Fibroblast of upper back skin (primary cell): ENCODE data around the gene RGS8.
"Not testable (repeated sequence)": the region's sequence is repeated elsewhere in the genome, so short reads cannot be mapped to it uniquely, and the experiment has no call there.

Experiments
- DNase-seq: peaks from one replicate; pipeline ENCODE4 v3.0.0-alpha.2; 2013

The RGS8 gene

GRCh38 chr1:182700351-182700709, 15.9 kb upstream of the RGS8 start:
- DNase-seq, result no peak

DNA sequence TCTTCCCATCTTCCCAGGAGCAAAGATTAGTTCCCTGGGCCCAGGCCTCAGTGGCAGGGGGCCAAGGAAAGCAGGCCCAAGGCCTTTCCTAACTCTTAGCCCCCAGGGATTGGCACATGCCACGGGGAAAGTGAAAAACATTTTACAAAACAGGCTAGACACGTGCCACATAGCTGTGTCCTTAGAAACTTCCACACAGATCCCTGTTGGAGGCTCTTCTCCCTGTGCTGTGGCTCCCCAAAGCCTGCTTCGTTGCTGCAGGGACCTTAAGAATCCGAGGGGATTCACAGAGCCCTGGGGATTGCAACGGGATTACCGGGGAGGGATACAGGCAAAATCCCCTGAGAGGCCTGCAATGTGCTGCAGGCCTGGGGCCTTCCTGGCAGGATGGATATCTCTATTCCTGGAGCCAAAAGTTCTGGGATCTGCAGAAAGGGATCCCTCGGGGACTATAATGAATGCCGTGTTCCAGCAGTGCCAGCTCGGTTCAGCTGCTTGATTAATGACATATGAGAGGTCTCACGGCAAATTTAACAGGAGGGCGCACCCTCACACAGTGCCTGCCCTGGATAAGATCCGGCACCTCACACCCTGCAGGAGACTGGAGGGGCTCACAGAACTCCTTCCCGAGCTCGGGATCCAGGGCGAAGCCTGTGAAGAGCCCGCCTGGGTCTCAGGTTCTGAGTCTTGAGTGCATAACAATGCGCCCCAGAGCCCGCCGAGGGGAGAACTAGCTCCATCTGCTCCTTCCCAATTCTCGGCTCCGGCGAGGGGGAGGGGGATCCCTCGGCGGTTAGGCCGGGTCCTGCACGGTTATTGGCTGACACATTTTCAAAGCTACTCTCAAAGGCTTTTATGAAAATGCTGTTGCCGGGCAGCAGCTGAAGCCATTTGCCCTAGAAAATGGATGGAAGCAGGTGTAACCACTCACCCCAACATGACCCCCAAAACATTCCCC, 15.3 kb upstream of the RGS8 start:
- DNase-seq, result peak; percentile 14

DNA sequence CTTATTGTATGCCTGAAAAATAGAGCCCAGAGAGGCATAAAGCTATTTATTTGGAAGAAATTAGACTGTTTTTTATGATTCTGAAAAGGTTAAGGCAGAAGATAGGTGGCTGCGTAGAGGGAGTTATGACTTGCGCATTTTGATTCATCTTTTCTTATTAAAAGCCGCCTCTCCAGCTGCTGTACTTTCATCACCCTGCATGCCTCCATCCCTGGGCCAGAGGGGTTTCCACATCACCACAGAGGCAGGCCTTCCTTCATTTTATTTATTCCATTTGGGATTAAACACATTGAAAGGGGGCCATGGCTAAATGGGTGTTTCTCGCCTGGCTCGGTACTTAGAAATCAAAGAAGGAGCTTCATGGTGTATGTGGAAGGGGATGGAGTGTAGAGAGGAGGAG, 14.6 kb upstream of the RGS8 start:
- no peak for DNase-seq

DNA sequence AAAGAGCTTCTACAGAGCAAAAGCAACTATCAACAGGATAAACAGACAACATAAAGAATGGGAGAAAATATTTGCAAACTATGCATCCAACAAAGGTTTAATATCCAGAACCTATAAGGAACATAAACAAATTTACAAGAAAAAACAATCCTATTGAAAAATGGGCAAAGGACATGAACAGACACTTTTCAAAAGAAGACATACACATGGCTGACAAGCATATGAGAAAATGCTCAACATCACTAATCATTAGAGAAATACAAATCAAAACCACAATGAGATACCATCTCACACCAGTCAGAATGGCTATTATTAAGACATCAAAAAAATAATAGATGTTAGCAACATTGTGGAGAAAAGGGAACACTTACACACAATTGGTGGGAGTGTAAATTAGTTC, 8.8 kb upstream of the RGS8 start:
- DNase-seq, result not testable (repeated sequence)

DNA sequence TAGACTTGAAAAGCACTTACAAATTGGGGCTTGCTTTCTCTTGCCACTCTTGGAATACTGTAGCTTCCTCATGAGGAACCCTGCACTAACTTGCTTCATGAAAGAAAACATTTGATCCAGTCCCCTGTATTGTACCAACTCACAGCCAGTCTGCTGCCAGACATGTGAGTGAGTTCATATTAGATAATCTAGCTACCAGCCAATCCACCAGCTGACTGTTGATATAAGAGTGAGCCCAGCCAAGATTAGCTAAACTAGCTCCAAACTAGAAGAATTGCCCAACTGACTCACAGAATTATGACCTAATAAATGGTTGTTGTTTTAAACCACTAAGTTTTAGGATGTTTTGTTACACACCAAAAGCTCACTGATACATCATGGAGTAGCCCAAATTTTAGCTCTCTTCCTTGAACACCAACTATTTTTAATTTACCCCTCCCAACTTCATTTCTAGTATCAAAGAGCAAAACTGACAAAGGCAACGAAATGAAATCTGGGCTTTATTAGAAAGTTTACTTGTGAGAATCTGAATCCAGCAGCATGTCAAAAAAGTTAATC, 6.6 kb upstream of the RGS8 start:
- DNase-seq, result no peak

GRCh38 chr1:182688436-182689205, 4.2 kb upstream of the RGS8 start:
- no peak for DNase-seq

- DNase-seq, result no peak
These were observed 3.0 kb upstream of the RGS8 start for GRCh38 chr1:182687361-182687760.

DNA sequence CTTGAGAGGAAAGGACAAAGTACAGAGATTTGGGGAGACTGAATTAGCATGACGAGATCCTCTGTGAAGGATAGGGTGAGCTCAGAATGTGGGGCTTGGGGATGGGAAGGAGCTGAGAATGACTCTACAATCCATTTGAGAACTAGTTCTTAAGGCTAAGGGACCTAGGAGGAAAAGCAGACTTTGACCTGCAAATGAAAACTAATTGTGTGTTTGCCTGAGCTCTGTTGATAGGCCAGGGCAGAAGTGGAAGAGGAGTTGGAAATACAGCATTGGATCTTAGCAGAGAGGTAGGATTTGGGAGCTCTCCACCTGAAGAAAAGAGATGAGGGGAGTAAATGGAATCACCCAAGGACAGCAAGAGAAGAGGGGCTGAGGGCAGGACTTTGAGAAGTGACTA, 2.1 kb upstream of the RGS8 start:
- DNase-seq, result no peak

DNA sequence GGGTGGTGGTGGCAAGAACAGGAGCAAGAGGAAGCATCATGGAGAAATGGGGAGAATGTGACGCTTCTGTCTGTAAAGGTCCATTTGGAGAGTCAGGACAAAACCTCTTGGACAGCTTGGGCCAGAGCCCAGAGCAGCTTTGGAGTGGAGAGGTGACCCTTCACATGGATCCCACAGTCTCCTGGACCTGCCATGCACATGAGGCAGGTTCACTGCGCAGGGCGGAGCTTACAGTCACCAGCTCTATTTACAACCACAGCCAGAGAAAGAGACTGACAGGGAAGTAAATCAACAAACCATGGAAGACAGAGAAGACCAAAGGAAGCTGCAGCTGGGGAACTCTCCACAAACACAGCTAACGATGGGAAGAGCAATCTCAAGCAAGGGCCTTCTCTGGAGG, 828 bp upstream of the RGS8 start:
- DNase-seq, result no peak

- DNase-seq, result no peak
These were observed 1.4 kb downstream of the RGS8 start for GRCh38 chr1:182682898-182683501.

DNA sequence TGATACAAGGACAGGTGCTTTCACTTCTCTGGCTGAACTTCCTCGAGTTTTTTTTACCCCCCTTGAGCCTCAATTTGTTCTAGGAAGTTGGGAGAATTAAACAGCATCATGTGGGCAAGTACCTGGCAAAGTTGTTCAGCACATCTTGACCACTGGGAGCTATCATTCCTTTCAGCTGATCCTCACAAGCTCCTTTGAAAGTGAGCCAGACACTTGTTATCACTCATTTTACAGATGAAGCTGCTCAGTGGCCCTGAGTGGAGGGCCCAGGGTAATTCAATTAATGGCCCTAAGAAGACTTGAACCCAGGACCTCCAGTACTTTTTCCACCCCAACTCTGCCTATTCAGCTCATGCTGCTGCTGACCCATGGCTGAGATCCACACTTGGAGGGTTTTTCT, 2.0 kb downstream of the RGS8 start:
- DNase-seq, result no peak

DNA sequence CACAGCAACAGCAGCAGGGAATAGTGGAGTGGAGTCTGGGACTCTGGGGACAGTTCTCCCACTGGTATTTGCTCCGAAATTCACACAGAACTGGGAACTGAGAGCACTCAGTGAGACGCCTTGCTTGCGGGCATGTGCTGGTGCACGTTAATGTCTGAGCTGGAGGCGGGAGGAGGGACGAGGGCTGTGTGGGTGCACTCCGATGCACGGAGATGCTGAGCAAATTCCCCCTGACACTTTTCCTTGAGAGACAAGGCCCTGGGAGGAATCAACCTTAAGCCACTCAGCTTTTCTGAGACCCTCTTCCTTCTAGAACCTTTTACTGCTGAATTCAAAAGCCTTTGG, 2.8 kb downstream of the RGS8 start:
- DNase-seq, result no peak

DNA sequence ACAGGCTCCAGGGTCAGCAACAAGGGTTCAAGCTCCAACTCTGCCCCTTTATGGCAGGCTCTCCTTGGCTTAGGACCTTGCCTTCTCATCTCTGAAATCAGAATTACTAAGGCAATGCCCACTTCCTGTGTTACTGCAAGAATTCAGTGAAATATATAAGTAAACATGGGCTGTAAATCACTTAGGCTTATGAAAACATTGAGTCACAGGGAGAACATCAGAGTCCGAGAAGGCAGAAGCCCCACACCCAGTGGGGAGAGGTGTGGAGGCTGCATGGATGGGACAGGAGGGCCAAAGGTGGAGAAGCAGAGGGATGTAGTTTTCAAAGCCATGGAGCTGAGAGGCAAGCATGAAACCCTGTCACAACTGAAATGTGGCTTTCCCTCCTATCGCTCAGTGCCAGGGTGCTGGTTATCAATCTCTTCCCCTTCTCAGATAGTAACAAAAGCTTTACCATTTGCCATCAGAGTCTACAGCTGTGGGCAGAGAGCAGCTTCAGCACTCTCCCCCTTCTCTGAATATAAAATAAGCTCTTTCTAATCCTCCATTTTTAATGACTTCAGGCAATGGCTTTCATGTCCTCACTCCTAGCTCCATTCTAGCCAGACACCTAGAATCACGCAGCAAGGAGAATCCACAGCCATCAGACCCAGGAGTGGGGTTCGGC, 3.4 kb downstream of the RGS8 start:
- peak; percentile 4 for DNase-seq

DNA sequence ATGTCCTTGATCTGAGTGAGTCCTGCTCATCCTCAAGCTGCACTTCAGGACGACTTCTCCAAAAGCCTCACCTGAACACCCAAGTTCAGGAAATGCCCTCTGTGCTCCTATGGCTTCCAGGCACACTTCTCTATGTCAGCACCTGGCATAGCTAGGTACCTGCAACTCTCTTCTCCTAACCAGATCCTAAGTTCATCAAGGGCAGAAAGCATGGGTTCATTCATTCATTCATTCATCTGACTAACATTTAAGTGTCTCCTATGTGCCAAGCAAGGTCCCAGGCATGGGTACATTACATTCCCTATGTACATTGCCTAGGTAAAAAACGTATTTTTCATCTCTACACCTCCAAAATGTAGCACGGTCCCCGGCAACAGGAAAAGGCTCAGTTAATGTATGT, 4.0 kb downstream of the RGS8 start:
- DNase-seq, result no peak

DNA sequence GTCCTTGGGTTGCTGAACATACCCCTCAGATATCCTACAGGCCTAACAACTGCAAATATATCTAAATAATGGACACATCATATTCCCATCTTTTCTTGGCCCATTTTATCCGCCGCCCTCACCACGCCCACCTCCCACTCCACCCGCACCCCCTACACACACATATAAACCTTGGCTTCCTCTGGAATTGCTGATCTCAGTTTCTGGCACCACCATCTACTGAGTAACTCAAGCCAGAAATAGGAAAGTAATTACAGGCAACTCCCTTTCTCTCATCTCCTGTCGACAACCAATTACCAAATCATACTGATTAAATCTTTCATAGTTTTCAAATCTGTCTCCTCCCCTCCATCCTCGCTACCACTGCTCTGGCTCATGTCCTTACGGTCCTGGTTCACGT, 4.7 kb downstream of the RGS8 start:
- DNase-seq, result no peak

DNA sequence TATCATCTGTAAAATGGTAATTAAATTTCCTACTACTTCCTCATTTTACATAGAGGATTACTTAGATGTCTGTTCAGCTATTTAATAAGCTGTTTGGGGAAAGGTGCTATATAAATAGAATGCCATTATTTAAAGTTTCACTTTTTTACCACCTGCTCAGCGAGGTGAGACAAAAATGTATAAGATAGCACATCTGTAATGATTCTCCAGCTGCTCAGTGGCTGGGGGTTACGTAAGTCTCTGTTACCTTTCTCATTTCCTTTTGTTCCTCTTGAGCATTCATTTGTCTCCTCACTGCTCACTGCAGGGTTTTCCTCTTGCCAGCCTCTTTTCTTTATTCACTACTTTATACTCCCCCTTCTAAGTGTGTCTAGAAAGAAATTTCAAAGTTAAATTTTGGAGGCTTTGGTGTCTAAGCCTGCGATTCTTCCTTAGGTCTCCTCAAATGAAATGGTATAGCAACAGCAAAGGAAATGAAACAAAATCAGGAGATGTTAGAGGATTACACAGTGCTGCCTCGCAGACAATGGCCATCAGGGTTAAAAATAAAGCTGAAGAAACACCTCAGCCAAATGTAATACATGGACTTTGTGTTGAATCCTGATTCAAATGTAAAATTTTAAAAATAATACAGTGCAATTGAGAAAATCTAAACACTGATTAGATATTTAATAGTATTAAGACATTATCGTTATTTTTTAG, 6.8 kb downstream of the RGS8 start:
- DNase-seq, result no peak

- DNase-seq, result no peak
These were observed 8.1 kb downstream of the RGS8 start for GRCh38 chr1:182676274-182676673.

DNA sequence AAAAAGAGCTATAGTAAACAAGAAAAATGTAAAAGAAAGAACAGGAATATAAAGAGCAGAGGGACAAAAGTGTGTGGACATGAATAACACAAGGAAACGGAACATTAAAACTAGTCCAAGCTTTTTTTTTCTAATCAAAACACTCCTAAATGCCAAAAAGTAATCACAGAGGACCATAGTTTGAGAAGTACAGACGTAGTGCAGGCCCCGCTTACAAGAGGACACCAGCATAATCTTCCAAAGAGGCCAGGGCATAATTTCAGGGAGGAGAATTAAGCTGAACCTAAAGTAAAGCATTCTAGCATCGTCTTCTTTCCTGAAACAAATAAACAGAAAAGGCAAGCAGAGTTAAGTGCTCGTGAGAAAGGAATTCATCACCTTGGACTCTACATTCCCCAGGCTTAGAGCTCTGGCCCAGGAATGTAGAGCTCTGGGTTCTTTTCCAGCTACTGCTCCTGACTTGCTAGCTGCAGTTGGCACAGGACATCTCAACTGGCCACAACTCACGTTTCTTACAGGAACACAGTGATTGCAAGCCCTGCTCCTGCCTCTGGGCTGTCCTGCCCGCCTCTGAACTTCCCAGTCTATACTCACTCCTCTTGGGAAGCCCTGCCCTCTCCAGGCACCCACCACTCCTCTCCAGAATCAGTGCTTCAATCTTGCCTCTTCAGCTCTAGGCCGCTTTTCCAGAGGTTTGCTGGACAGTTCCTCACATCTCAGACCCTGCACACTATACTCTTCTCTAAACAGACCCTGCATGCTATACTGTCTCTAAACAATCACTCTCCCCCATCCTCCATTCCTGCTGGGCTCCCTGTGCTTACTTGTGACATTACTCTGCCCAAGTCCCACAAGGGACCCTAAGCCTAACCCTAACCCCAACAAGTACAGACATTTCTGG, 9.8 kb downstream of the RGS8 start:
- peak; percentile 51 for DNase-seq

DNA sequence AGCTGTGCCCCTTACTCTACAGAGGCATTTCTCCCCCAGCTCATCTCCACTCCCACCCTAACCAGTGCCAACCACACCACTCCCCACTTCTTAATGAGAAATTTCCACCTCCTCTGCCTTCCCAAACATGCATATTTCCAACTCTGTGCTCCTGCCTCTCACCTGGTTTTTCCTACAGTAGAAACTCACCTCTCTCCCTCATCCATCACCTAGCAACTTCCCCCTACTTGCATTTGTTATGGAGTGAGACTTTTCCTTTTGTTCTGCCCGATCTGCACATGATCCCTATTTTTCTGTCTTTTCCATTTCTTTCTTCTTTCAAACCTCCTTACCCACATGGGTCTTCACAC, 11.9 kb downstream of the RGS8 start:
- no peak for DNase-seq

- DNase-seq, result no peak
These were observed 12.5 kb downstream of the RGS8 start for GRCh38 chr1:182671750-182672486.
